Chondrocyte (in vitro differentiated cells): ENCODE measurements around the gene PTPRK. TPM values are rescaled to one million over a fixed set of nuclear protein-coding genes. Genes with fewer than 3 reads are reported as not detected.

ENCODE experiments used
- DNase-seq: peaks from one replicate; pipeline ENCODE4 v3.0.0; 2021; ENCODE audit warnings: mixed read lengths, low spot score
- H3K27ac Mint-ChIP-seq: one replicate; pipeline ENCODE4 v1.8.0; 2021; ENCODE audit warnings: mild to moderate bottlenecking, moderate library complexity, mixed read lengths; ENCODE audit not compliant: unreplicated experiment
- H3K27me3 Mint-ChIP-seq: 2 replicates; pipeline ENCODE4 v1.8.0; 2021; ENCODE audit warnings: low read depth, mixed read lengths
- H3K36me3 Mint-ChIP-seq: 2 replicates; pipeline ENCODE4 v1.8.0; 2021; ENCODE audit warnings: low read depth, mixed read lengths
- H3K4me1 Mint-ChIP-seq: 2 replicates; pipeline ENCODE4 v1.8.0; 2021; ENCODE audit warnings: low read depth, mild to moderate bottlenecking, mixed read lengths
- H3K4me3 Mint-ChIP-seq: one replicate; pipeline ENCODE4 v1.8.0; 2021; ENCODE audit warnings: mild to moderate bottlenecking, moderate library complexity, mixed read lengths; ENCODE audit not compliant: unreplicated experiment
- H3K9me3 Mint-ChIP-seq: 2 replicates; pipeline ENCODE4 v1.8.0; 2021; ENCODE audit warnings: low read depth, mixed read lengths
- CTCF ChIP-seq: fragments of 200-600 bp; sonication (generic); IDR thresholded peaks from 2 replicates; pipeline ENCODE4 v1.5.0; 2021; ENCODE audit warnings: antibody characterized with exemption, mild to moderate bottlenecking, moderate library complexity
- total RNA-seq: library from RNA; stranded (reverse); gene quantifications from 3 replicates; pipeline ENCODE4 v1.2.1, GENCODE V29; 2021

Gene PTPRK
- total RNA-seq, 1 donor from 2014 or later: 63.3 TPM

GRCh38 chr6:128275030-128275429 is 245.4 kb downstream of the PTPRK start:
- no peaks in the 10 kb centered on the region for H3K27me3 Mint-ChIP-seq
- H3K36me3 Mint-ChIP-seq: no peaks in the 10 kb centered on the region
- H3K4me3 Mint-ChIP-seq: no peak overlapping the region
- no peak for TF ChIP-seq CTCF
- H3K4me1 Mint-ChIP-seq: peaks cover 29% of the 10 kb centered on the region
- DNase-seq: no peak
- H3K9me3 Mint-ChIP-seq: no peaks in the 10 kb centered on the region
- no peak overlapping the region for H3K27ac Mint-ChIP-seq

- no peak for TF ChIP-seq CTCF
- Mint-ChIP-seq H3K4me1 (peaks cover 23% of the 10 kb centered on the region), H3K27ac (no peak overlapping the region), H3K36me3 (no peaks in the 10 kb centered on the region), H3K27me3 (no peaks in the 10 kb centered on the region), H3K4me3 (no peak overlapping the region), H3K9me3 (no peaks in the 10 kb centered on the region)
- no peak for DNase-seq
These were observed 248.9 kb downstream of the PTPRK start for GRCh38 chr6:128271527-128271926.

GRCh38 chr6:128271011-128271410 is 249.4 kb downstream of the PTPRK start:
- Mint-ChIP-seq H3K4me1 (peaks cover 21% of the 10 kb centered on the region), H3K27me3 (no peaks in the 10 kb centered on the region), H3K4me3 (no peak overlapping the region), H3K9me3 (no peaks in the 10 kb centered on the region), H3K27ac (no peak overlapping the region), H3K36me3 (no peaks in the 10 kb centered on the region)
- no peak for DNase-seq
- TF ChIP-seq CTCF: no peak

- no peak for TF ChIP-seq CTCF
- Mint-ChIP-seq H3K27me3 (no peaks in the 10 kb centered on the region), H3K36me3 (peaks cover 3% of the 10 kb centered on the region), H3K9me3 (no peaks in the 10 kb centered on the region), H3K4me1 (peaks cover 13% of the 10 kb centered on the region), H3K27ac (no peak overlapping the region), H3K4me3 (no peak overlapping the region)
- no peak for DNase-seq
These were observed 253.5 kb downstream of the PTPRK start for GRCh38 chr6:128266946-128267345.

- Mint-ChIP-seq H3K4me1 (peaks cover 7% of the 10 kb centered on the region), H3K4me3 (no peak overlapping the region), H3K27ac (no peak overlapping the region), H3K27me3 (no peaks in the 10 kb centered on the region), H3K36me3 (peaks cover 3% of the 10 kb centered on the region), H3K9me3 (no peaks in the 10 kb centered on the region)
- DNase-seq: no peak
- no peak for TF ChIP-seq CTCF
These were observed 254.7 kb downstream of the PTPRK start for GRCh38 chr6:128265706-128266105.
